ENCODE data around the gene PCED1B. TPM values are rescaled to one million over a fixed set of nuclear protein-coding genes. Genes with fewer than 3 reads are reported as not detected.

PCED1B gene
- total RNA-seq, 1 donor from 2014 or later: 3.1 TPM

GRCh38 chr12:47110011-47110541, 30.7 kb downstream of the PCED1B start:
- no peak overlapping the region for H3K4me3 Mint-ChIP-seq
- DNase-seq (ENCODE audit: low spot score): no peak

DNA sequence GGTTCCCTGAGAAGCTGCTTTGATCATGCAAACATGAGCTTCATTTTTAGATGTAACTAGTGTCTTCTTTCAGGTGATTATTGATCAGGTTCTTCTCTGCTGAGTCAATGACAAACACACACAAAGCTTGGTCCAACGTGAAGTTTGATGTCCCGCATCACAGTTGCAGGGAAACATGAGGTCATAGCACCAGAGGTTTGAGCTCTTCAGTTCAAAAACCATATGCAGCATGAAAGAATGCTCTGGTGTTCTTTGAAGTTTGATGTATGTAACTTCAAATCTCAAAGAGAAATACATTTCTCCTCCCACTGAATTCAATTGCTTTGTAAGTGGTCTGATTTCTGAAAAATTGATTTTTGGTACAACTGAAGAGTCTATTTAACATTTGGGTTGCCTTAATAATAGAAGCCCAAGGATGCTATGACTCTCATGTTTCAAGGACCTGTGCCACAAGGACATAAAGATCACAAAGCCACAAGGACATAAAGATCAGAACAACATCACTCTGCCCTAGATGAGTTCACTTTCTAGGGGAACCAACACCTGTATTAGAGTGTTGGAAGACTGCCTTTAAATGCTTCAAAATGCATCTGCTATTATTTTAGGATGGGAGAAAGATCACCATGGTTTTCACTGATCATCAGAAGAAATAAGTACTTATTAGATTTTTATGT, 31.4 kb downstream of the PCED1B start:
- Histone ChIP-seq H3K4me3 (no peak overlapping the region), H3K9me3 (ENCODE audit: low read depth) (no peaks in the 10 kb centered on the region), H3K36me3 (no peaks in the 10 kb centered on the region), H3K9ac (no peak overlapping the region), H2AFZ (replicated peaks) (no peak overlapping the region), H3K27me3 (no peaks in the 10 kb centered on the region), H4K20me1 (ENCODE audit: low read depth) (no peaks in the 10 kb centered on the region), H3F3A (ENCODE audit: low read depth) (no peaks in the 10 kb centered on the region), H3K79me2 (ENCODE audit: low read depth) (no peaks in the 10 kb centered on the region), H3K4me2 (no peak overlapping the region), H3K4me1 (no peaks in the 10 kb centered on the region), H3K27ac (no peak overlapping the region)
- DNase-seq (ENCODE audit: low spot score): no peak
- TF ChIP-seq, protein P1, sequence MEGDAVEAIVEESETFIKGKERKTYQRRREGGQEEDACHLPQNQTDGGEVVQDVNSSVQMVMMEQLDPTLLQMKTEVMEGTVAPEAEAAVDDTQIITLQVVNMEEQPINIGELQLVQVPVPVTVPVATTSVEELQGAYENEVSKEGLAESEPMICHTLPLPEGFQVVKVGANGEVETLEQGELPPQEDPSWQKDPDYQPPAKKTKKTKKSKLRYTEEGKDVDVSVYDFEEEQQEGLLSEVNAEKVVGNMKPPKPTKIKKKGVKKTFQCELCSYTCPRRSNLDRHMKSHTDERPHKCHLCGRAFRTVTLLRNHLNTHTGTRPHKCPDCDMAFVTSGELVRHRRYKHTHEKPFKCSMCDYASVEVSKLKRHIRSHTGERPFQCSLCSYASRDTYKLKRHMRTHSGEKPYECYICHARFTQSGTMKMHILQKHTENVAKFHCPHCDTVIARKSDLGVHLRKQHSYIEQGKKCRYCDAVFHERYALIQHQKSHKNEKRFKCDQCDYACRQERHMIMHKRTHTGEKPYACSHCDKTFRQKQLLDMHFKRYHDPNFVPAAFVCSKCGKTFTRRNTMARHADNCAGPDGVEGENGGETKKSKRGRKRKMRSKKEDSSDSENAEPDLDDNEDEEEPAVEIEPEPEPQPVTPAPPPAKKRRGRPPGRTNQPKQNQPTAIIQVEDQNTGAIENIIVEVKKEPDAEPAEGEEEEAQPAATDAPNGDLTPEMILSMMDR (IDR thresholded peaks at IDR 0.05): no peak
- TF ChIP-seq EZH2phosphoT487 (IDR thresholded peaks at IDR 0.05): no peak
- TF ChIP-seq EZH2 (IDR thresholded peaks at IDR 0.05): no peak
- Mint-ChIP-seq H3K4me3 (no peak overlapping the region), H3K4me1 (no peaks in the 10 kb centered on the region), H3K27me3 (ENCODE audit: insufficient read depth, low read depth) (no peaks in the 10 kb centered on the region), H3K27ac (no peak overlapping the region), H3K9me3 (no peaks in the 10 kb centered on the region), H3K36me3 (no peaks in the 10 kb centered on the region)

More at GRCh38 chr12:47110011-47110541, 30.7 kb downstream of the PCED1B start:
- TF ChIP-seq EZH2phosphoT487 (IDR thresholded peaks at IDR 0.05) (no peak), EZH2 (IDR thresholded peaks at IDR 0.05) (no peak)
- TF ChIP-seq, protein P1 (IDR thresholded peaks at IDR 0.05): no peak
- Histone ChIP-seq H3K4me1 (no peaks in the 10 kb centered on the region), H4K20me1 (ENCODE audit: low read depth) (no peaks in the 10 kb centered on the region), H3K4me2 (no peak overlapping the region), H3K9me3 (ENCODE audit: low read depth) (no peaks in the 10 kb centered on the region), H3F3A (ENCODE audit: low read depth) (no peaks in the 10 kb centered on the region), H3K9ac (no peak overlapping the region), H3K4me3 (no peak overlapping the region), H3K27me3 (no peaks in the 10 kb centered on the region), H3K79me2 (ENCODE audit: low read depth) (no peaks in the 10 kb centered on the region), H3K36me3 (no peaks in the 10 kb centered on the region), H2AFZ (replicated peaks) (no peak overlapping the region), H3K27ac (no peak overlapping the region)
- H3K27me3 Mint-ChIP-seq (ENCODE audit: insufficient read depth, low read depth): no peaks in the 10 kb centered on the region
- H3K4me1 Mint-ChIP-seq: peaks cover 3% of the 10 kb centered on the region
- no peak overlapping the region for H3K27ac Mint-ChIP-seq
- H3K9me3 Mint-ChIP-seq: no peaks in the 10 kb centered on the region
- no peaks in the 10 kb centered on the region for H3K36me3 Mint-ChIP-seq

DNA sequence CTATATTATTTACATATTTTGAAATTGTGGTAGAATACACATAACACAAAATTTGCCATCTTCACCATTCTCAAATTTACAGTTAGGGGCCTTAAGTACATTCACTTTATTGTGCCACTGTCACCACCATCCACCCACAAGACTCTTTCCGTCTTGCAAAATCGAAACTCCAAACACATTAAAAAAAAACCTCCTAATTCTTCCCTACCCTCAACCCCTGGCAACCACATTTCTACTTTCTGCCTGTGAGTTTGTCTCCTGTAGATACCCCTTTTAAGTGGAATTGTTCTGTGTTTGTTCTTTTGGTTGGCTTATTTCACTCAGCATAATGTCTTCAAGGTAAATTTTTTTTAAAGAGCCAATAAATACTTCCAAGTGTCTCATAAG, 32.0 kb downstream of the PCED1B start:
- H4K20me1 ChIP-seq (ENCODE audit: low read depth): no peaks in the 10 kb centered on the region
- Mint-ChIP-seq H3K27ac (no peak overlapping the region), H3K4me3 (no peak overlapping the region), H3K36me3 (no peaks in the 10 kb centered on the region), H3K4me1 (no peaks in the 10 kb centered on the region), H3K27me3 (ENCODE audit: insufficient read depth, low read depth) (no peaks in the 10 kb centered on the region), H3K9me3 (no peaks in the 10 kb centered on the region)
- TF ChIP-seq, protein P1 (IDR thresholded peaks at IDR 0.05): no peak
- TF ChIP-seq EZH2phosphoT487 (IDR thresholded peaks at IDR 0.05) (no peak), EZH2 (IDR thresholded peaks at IDR 0.05) (no peak)
- H2AFZ ChIP-seq (replicated peaks): no peak overlapping the region
- H3F3A ChIP-seq (ENCODE audit: low read depth): no peaks in the 10 kb centered on the region
- H3K4me2 ChIP-seq: no peak overlapping the region
- H3K4me1 ChIP-seq: no peaks in the 10 kb centered on the region
- no peaks in the 10 kb centered on the region for H3K9me3 ChIP-seq (ENCODE audit: low read depth)
- H3K79me2 ChIP-seq (ENCODE audit: low read depth): no peaks in the 10 kb centered on the region
- H3K27me3 ChIP-seq: no peaks in the 10 kb centered on the region
- no peak for DNase-seq (ENCODE audit: low spot score)
- H3K27ac ChIP-seq: no peak overlapping the region
- no peak overlapping the region for H3K9ac ChIP-seq
- no peak overlapping the region for H3K4me3 ChIP-seq
- H3K36me3 ChIP-seq: no peaks in the 10 kb centered on the region

Measured in neural progenitor cell (in vitro differentiated cells).